K562 (cell line): Measurements from ENCODE around the gene OR2C3. TPM values are rescaled to one million over a fixed set of nuclear protein-coding genes. Genes with fewer than 3 reads are reported as not detected.

Experiments used
- ATAC-seq: fragments of 200-7000 bp; cut with Tn5 transposase; 3 replicates; pipeline ENCODE4 v1.9.1; 2020; ENCODE audit warnings: moderate library complexity
- BruUV-seq: library from RNA; stranded (reverse); fragments of 400-500 nt; replicated peaks from 2 replicates; lab custom pipeline; 2021; lab: Mats Ljungman, UMichigan
- CTCF ChIA-PET: fragments of 300-600 bp; formaldehyde crosslinking; extraction: SDS; loops from one replicate; lab custom pipeline; 2021; ENCODE audit warnings: low intra/inter-chr PET ratio; lab: Yijun Ruan, JAX
- POLR2A ChIA-PET: fragments of 300-600, 350-650 bp; sonication (Branson Sonifier 250); formaldehyde crosslinking; extraction: SDS; loops from one replicate; lab custom pipeline; 2021; ENCODE audit warnings: antibody characterized with exemption, inconsistent platforms; lab: Yijun Ruan, JAX
- DNase-seq, 4 experiments: peaks; one replicate each; pipeline versions ENCODE4 v3.0.0 to v3.0.0-alpha.2; 2011 to 2018; ENCODE audit warnings: low spot score in 3 of 4, mixed read lengths in 3 of 4; ENCODE audit errors: extremely low read depth in 1 of 4
- FAIRE-seq: peaks from 2 replicates; lab custom pipeline; 2011; peaks lifted over from hg19 to GRCh38; lab: Jason Lieb, UNC
- H2AFZ ChIP-seq: 2 replicates; pipeline ENCODE4 v1.6.0; 2011; ENCODE audit warnings: low read depth, low read length, control low read depth, inconsistent platforms
- H3K27ac ChIP-seq: fragments of 200-600 bp; 3 replicates; pipeline ENCODE4 v1.8.0; 2011; ENCODE audit warnings: low read depth, mild to moderate bottlenecking, control low read depth, inconsistent platforms, low read length, moderate library complexity, mixed read lengths; ENCODE audit errors: extremely low read depth
- H3K27me3 ChIP-seq, 2 experiments: fragments of 300-600 bp in 1 of 2; 2 replicates in 1 of 2; 3 replicates in 1 of 2; pipeline versions ENCODE4 v1.6.0 to v1.8.0; 2011; ENCODE audit warnings: inconsistent platforms in 2 of 2, low read length in 2 of 2, mild to moderate bottlenecking in 1 of 2, mixed read lengths in 1 of 2, moderate library complexity in 1 of 2; ENCODE audit not compliant: control insufficient read depth in 2 of 2, insufficient read depth in 2 of 2
- H3K36me3 ChIP-seq: fragments of 300-600 bp; 3 replicates; pipeline ENCODE4 v1.8.0; 2011; ENCODE audit warnings: mild to moderate bottlenecking, low read length, inconsistent platforms; ENCODE audit not compliant: control insufficient read depth, insufficient read depth
- H3K4me1 ChIP-seq, 2 experiments: fragments of 200-600 bp in 1 of 2; replicated peaks in 1 of 2; 2 replicates in 1 of 2; 3 replicates in 1 of 2; pipeline versions ENCODE4 v1.5.1 to v1.8.0; 2011; ENCODE audit warnings: inconsistent platforms in 2 of 2, low read length in 2 of 2, mild to moderate bottlenecking in 1 of 2, mixed read lengths in 1 of 2, moderate library complexity in 1 of 2; ENCODE audit not compliant: control insufficient read depth in 2 of 2, insufficient read depth in 2 of 2
- H3K4me2 ChIP-seq: 2 replicates; pipeline ENCODE4 v1.6.1; 2011; ENCODE audit warnings: low read length, control low read depth, inconsistent platforms, mixed read lengths; ENCODE audit not compliant: insufficient read depth
- H3K4me3 ChIP-seq: fragments of 200-600 bp; sonication (generic), shearing (Covaris generic); 2 replicates; pipeline ENCODE4 v1.5.1; 2016; ENCODE audit warnings: control low read depth, inconsistent platforms
- H3K79me2 ChIP-seq: fragments of 200-600 bp; 3 replicates; pipeline ENCODE4 v1.8.0; 2011; ENCODE audit warnings: low read length, inconsistent platforms; ENCODE audit not compliant: control insufficient read depth, insufficient read depth
- H3K9ac ChIP-seq, 2 experiments: 2 replicates each; pipeline versions ENCODE4 v1.6.0 to v1.6.1; 2011; ENCODE audit warnings: low read depth in 2 of 2, low read length in 2 of 2, control low read depth in 1 of 2, inconsistent platforms in 1 of 2, mild to moderate bottlenecking in 1 of 2, mixed read lengths in 1 of 2; ENCODE audit not compliant: insufficient read depth in 1 of 2
- H3K9me1 ChIP-seq: one replicate; pipeline ENCODE4 v1.6.0; 2011; ENCODE audit warnings: inconsistent platforms, mild to moderate bottlenecking, low read length, moderate library complexity; ENCODE audit not compliant: control insufficient read depth, insufficient read depth
- H3K9me3 ChIP-seq: replicated peaks from 2 replicates; pipeline ENCODE4 v1.5.1; 2011; ENCODE audit warnings: low read depth, low read length, inconsistent platforms; ENCODE audit not compliant: control insufficient read depth, insufficient read depth
- H4K20me1 ChIP-seq: replicated peaks from 2 replicates; pipeline ENCODE4 v1.6.1; 2011; ENCODE audit warnings: low read length, inconsistent platforms, mixed read lengths; ENCODE audit not compliant: control insufficient read depth, insufficient read depth
- BCL6 ChIP-seq: fragments of 250-450 bp; sonication (Bioruptor Pico); IDR thresholded peaks from 2 replicates; pipeline ENCODE4 v1.4.0; 2020
- FOSL1 ChIP-seq: fragments of 200-800 bp; sonication (Bioruptor generic); conservative IDR thresholded peaks from 2 replicates; pipeline ENCODE4 v1.6.1; 2016; ENCODE audit warnings: missing genetic modification characterization, missing compliant biosample characterization
- NFE2 ChIP-seq: IDR thresholded peaks from 2 replicates; pipeline ENCODE4 v1.6.1; 2014; ENCODE audit warnings: antibody characterized with exemption, low read depth
- TEAD4 ChIP-seq, 2 experiments: sonication (generic) in 1 of 2; formaldehyde crosslinking in 1 of 2; IDR thresholded peaks; 2 replicates each; pipeline versions ENCODE4 v1.6.1 to v1.8.0; 2012 to 2022; ENCODE audit warnings: borderline replicate concordance in 1 of 2, inconsistent platforms in 1 of 2, low read length in 1 of 2, mild to moderate bottlenecking in 1 of 2, missing genetic modification reagents in 1 of 2
- THAP7 ChIP-seq: fragments of 250-450 bp; sonication (Bioruptor Pico); IDR thresholded peaks from 2 replicates; pipeline ENCODE4 v1.5.0; 2021
- whole genome bisulfite sequencing: fragments of 100-300 bp; shearing (Covaris generic); methylation state at CpG from one replicate; pipeline ENCODE4 v1.1.6; 2016; ENCODE audit warnings: low coverage, mixed read lengths; ENCODE audit not compliant: insufficient coverage; ENCODE audit errors: missing lambda C conversion rate; 5-methylcytosine and 5-hydroxymethylcytosine counted together
- in situ Hi-C: fragments of 300-500 bp; cut with MboI; formaldehyde crosslinking; loops from 4 replicates; pipeline ENCODE4 v1.15.0; 2018; ENCODE audit warnings: inconsistent platforms, mixed read lengths
- intact Hi-C: fragments of 100-400 bp; cut with micrococcal nuclease; formaldehyde crosslinking; loops from 2 replicates; pipeline ENCODE4 v1.14.2; 2022
- polyA plus RNA-seq, 8 experiments: library from polyadenylated mRNA; depleted of rRNA in 4 of 8; stranded (reverse) in 5 of 8; unstranded in 3 of 8; fragments of >200 nt; fragmentation: Nextera tagmentation in 2 of 8; fragmentation: Illumina TruSeq in 1 of 8; extraction: Ambion mirVana in 2 of 8; extraction: Trizol in 1 of 8; gene quantifications; 2 replicates each; pipeline versions ENCODE4 v1.2.1 to v1.2.3, GENCODE V29; 2011 to 2014; ENCODE audit warnings: inconsistent platforms in 1 of 8, missing spikeins in 1 of 8
- total RNA-seq, 7 experiments: library from RNA; depleted of rRNA in 6 of 7; stranded (reverse); fragments of >200 nt in 6 of 7; fragmentation: Illumina TruSeq in 2 of 7; extraction: Trizol in 2 of 7; gene quantifications; 2 replicates each; pipeline versions ENCODE4 v1.2.1 to v1.2.3, GENCODE V29; 2011 to 2021; ENCODE audit warnings: low replicate concordance in 1 of 7

Gene OR2C3
- total and polyA plus RNA-seq, 9 of the 15 experiments (the other 6 are each of a cell fraction or from before 2014, with no cell fraction given), result under 0.01 to 0.05 (median 0.03) TPM; not detected in 4

- Histone ChIP-seq H2AFZ (no peak overlapping the region), H3K9me3 (no peaks in the 10 kb centered on the region), H3K27me3 (peaks cover 0 to 16% of the 10 kb centered on the region in 2 experiments; a peak in 2 of 5 replicates), H3K4me1 (peaks cover 0 to 7% of the 10 kb centered on the region in 2 experiments; a peak in 3 of 5 replicates), H3K9ac (no peak overlapping the region), H3K79me2 (no peaks in the 10 kb centered on the region), H3K27ac (no peak overlapping the region), H3K4me3 (no peak overlapping the region), H3K36me3 (no peaks in the 10 kb centered on the region), H4K20me1 (no peaks in the 10 kb centered on the region), H3K4me2 (no peak overlapping the region), H3K9me1 (no peaks in the 10 kb centered on the region)
- 0% methylated on average over 3 of the region's 3 CpGs for WGBS
- no TSS peak for BruUV-seq
- TF ChIP-seq FOSL1 (peak; percentile 47), BCL6 (CRISPR knock-in tag) (no peak), TEAD4 (IDR thresholded peaks at IDR 0.05; ENCODE audit: low read length) (peak; percentile 23; the same call in 1 of the 2 replicates), TEAD4 (CRISPR knock-in tag; IDR thresholded peaks at IDR 0.05; ENCODE audit: borderline replicate concordance) (no peak), THAP7 (CRISPR knock-in tag) (no peak), NFE2 (peak; percentile 51)
- ATAC-seq, result no peak
- in situ Hi-C loops, result no loop called here
- POLR2A ChIA-PET, result interaction anchor here (1.6 kb wide), 1 partner anchor 10 kb away, joined by 4 read pairs; no protein-coding TSS in a partner anchor
- FAIRE-seq, result no peak
- intact Hi-C loops, result no loop called here
- CTCF ChIA-PET, result no interaction called here
- no peak for DNase-seq
These were observed 838 bp downstream of the OR2C3 start for GRCh38 chr1:247535402-247535801.
